Cerebellar cortex (tissue), 1 donor: ENCODE data around the gene DLG2.
A peak's percentile ranks its signal among the peaks of the same experiment; 100 is the strongest.
"Not testable (repeated sequence)": the region's sequence is repeated elsewhere in the genome, so short reads cannot be mapped to it uniquely, and the experiment has no call there.

Experiments
- DNase-seq: peaks from one replicate; pipeline ENCODE4 v3.0.0-alpha.2; 2015; ENCODE audit warnings: low spot score

The DLG2 gene

DNA sequence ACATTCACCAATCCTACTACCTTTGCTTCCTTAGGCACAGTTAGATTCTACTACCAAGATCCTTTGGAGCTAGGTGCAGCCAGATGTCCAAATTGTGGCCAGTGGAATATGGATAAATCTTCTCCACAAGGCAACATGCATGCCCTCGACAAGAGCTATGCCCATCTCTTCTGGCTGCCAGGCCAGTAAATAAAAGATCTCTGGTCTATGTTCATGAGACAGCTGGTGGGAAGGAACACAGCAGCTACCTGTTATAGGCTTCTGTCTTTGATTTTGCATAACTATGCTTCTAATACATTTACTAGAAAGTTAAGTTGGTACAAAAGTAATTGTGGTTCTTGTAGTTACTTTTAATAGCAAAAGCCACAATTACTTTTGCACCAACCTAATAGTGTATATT is 182.7 kb downstream of the DLG2 start:
- DNase-seq, result no peak

GRCh38 chr11:85440273-85440672 is 186.9 kb downstream of the DLG2 start:
- DNase-seq, result no peak

DNA sequence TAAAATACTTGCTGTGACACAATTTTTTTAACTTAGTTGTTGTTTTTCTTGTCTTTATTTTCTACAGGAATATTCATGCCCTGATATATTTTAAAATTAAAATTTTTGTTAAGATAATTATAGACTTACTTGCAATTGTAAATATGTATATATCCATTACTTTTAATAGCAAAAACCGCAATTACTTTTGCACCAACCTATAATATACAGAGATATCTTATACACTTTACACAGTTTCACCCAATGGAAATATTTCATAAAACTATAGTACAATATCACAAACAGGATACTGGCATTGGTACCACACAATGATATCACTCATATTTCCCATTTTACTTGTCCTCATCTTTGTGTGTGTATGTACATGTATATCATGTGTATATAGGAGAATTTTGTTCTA is 188.8 kb downstream of the DLG2 start:
- DNase-seq, result no peak

DNA sequence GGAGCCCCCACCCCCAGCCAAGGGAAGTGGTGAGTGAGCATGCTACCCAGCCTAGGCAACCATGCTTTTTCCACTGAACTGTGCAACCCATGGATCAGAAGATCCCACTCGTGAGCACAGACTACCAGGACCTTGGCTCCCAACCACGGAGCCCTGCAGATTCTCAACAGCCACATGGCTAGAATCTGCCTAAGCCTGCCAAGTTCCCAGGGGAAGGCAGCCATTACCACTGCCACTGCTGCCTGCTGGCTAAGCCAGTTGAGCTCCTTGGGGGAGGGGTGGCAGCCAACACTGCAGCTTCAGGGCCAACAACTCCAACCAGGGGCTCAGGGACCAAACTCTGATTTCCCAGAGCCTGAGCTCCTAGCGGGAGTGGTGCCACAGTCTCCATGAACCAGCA is 195.8 kb downstream of the DLG2 start:
- no peak for DNase-seq

- no peak for DNase-seq
Observed at GRCh38 chr11:85423794-85424193, 203.3 kb downstream of the DLG2 start.

DNA sequence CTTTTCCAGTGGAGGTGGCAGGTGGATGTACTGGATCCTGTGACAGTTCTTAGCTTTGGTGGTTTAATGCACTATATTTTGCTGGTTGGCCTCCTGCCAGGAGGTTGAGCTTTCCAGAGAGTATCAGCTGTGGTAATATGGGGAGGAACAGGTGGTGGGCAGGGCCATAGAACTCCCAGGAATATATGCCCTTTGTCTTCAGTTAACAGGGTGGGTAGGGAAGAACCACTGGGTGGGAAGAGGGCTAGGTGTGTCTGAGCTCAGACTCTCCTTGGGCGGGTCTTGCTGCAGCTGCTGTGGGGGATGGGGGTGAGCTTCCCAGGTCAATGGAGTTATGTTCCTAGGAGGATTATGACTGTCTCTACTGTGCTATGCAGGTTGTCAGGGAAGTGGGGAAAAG is 203.8 kb downstream of the DLG2 start:
- DNase-seq, result no peak

DNA sequence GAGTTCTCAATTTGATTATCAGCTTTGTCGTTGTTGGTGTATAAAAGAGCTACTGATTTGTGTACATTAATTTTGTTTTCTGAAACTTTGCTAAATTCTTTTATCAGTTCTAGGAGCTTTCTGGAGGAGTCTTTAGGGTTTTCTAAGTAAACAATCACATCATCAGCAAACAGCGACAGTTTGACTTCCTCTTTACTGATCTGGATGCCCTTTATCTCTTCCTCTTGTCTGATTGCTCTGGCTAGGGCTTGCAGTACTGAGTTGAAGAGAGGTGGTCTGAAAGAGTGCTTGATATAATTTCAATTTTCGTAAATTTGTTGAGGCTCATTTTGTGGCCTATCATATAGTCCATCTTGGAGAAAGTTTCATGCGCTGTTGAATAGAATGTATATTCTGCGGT is 213.0 kb downstream of the DLG2 start:
- no peak for DNase-seq

DNA sequence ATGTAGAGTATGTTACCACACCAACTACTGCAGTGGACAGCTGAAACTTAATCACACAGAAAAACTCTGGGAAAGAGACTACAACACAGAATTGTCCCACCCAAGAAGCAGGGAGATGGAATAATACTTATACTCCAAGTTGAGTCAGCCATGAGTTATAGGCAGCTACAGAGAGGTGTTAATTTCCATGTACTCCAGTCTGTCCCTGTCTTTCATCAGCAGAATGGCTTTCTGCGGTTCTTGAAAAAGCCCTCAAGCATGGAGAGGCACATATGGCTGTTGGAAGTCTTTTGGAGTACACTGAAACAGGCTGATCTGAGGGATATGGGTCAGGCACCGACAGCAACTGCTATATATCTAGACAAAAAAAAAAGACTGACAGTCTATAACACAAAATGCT is 219.5 kb downstream of the DLG2 start:
- no peak for DNase-seq

DNA sequence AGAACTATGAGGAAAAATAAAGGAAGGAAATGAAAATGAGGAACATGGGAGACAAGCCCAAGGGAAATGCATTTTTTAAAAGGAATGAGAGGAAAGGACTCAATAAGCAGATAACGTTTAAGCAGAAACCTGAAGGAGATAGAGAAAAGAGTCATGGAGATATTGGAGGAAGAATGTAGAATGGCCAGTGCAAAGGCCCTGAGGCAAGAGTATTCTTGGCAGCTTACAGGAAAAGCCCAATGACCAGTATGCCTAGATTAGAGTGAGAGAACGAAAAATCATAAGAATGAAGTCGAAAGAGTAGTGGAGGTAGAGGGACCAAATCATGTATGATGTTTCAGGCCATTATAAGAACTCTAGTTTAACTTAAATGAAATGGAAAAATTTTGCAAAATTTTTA is 220.3 kb downstream of the DLG2 start:
- no peak for DNase-seq

DNA sequence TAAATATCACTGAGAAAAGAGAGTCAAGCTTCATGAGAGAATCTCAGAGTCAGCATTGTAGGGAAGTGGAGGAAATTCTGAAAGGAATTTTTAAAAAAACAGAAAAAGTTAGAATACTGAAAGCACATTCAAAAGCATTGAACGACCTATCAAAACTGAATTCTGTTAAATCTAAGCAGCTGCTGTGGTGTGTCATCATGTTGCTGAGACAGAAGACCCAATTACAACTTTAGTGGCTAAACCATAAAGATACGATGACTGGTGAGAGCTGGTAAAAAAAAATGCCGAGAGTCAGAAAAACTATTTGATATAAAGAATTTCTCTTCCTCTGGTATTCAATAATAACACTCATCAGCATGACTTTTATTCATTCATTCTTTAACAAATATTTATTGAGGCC is 220.8 kb downstream of the DLG2 start:
- no peak for DNase-seq

DNA sequence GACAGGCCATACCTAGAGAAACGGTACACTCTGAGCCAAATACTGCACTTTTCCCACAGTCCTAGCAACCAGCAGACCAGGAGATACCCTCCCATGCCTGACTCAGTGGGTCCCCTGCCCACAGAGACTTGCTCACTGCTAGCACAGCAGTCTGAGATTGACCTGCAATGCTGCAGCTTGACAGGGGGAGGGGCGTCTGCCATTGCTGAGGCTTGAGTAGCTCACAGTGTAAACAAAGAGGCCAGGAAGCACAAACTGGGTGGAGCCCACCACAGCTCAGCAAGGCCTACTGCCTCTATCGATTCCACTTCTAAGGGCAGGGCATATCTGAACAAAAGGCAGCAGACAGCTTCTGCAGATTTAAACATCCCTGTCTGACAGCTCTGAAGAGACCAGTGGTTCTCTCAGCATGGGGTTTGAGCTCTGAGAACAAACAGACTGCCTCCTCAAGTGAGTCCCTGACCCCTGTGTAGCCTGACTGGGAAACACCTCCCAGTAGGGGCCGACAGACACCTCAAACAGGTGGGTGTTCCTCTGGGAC is 231.6 kb downstream of the DLG2 start:
- not testable (repeated sequence) for DNase-seq

GRCh38 chr11:85394283-85394682 is 232.9 kb downstream of the DLG2 start:
- DNase-seq, result peak; percentile 53

DNA sequence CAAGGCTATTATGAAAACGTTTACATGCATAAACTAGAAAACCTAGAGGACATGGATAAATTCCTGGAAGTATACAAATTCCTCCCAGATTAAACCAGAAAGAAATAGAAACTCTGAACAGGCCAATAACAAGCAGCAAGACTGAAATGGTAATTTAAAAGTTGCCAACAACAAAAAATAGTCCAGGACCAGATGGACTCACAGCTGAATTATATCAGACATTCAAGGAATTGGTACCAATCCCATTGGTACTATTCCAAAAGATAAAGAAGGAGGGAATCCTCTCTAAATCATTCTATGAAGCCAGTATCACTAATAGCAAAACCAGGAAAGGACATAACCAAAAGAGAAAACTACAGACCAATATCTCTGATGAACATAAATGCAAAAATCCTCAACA is 236.0 kb downstream of the DLG2 start:
- DNase-seq, result peak; percentile 38

DNA sequence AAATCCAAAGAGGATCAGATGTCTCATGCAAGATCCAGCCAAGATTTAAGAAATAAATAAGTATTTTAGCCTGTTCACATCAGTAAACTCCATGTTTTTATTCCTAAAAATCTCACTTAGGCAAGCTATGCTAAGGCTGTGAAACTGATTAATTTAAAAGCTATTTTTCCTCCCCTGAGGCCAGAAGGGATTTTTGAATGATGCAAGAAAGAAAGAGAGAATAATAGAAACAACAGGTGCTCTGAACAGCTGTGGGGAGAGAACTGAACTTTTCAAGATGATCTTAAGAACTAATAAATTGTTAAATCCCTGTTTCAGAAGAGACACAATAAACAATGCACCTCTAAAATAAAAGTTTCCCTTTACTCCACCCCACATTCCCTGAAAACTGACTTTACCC is 241.6 kb downstream of the DLG2 start:
- DNase-seq, result no peak

DNA sequence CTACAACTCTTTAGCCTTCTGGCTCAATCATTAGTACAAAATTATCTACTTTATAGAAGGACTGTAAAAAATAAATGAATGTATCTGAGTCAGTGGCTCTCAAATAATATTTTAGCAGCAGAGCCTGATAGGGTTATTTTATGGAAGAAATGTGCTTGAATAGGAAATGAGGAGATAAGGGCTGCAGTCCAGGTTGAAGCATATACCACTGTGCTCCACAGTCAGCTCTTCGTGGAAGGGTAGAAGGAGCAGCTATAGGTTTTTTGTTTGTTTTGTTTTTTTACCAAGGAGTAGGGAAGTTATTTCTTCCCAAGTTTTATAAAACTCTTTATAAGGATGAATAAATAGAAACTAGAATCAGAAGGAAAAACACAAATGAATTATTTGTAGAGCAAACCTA is 242.0 kb downstream of the DLG2 start:
- DNase-seq, result no peak

DNA sequence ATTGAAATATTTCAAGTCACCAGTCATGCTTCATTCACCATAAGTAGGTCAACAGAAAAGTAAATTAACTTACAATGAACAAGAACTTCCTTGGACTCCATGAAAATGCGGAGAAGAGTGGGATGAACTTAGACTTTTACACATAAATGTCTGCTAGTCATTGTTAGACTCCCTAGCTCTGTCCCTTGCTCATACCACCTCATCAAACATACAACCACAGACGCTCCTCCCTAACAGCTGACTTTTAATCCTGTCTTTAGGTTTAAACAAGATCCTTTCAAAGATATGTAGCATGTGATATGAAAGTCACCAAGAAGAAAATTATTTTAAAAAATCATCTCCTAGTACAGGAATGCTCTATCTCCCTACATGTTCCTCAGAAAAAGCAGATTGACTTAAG is 248.1 kb downstream of the DLG2 start:
- DNase-seq, result no peak

- no peak for DNase-seq
Observed at GRCh38 chr11:85377901-85378300, 249.2 kb downstream of the DLG2 start.

- no peak for DNase-seq
Observed at GRCh38 chr11:85359859-85360258, 267.3 kb downstream of the DLG2 start.

DNA sequence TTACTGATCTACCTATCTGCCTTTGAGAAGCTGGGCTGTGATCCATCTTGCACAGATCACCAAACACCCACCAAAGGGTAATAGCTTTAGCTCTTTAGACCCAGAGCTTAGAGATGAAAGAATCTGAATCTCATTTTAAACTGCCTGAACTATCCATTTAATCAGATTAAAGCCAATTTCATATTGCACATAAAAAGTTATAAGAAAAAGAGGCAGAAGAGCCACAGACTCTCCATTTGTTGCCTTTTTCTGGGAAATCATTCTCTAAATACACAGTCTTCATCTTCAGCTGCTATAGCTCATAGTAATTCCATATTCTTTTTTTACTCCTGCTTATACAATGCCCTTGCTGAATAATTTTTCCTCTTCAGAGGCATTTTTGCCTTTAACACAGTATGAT is 271.2 kb downstream of the DLG2 start:
- no peak for DNase-seq

- not testable (repeated sequence) for DNase-seq
Observed at GRCh38 chr11:85349539-85349938, 277.6 kb downstream of the DLG2 start.

DNA sequence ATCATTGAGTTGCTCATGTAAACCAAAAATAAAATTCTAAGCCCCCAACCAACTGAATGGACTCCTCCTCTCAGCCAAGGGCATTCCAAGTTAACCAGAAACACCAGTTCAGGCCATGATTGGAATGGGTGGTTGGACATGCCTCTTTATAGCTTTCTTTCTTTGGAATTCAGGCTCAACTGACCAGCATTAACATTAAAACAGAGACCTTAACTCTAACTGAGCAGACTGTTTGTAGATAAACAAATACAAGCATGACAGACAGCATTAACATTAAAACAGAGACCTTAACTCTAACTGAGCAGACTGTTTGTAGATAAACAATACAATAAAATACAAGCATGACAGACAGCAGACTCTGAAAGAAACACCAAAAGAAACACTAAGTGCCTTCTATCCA is 278.2 kb downstream of the DLG2 start:
- no peak for DNase-seq

GRCh38 chr11:85347291-85347690 is 279.9 kb downstream of the DLG2 start:
- DNase-seq, result no peak

- DNase-seq, result no peak
Observed at GRCh38 chr11:85346484-85346883, 280.7 kb downstream of the DLG2 start.

DNA sequence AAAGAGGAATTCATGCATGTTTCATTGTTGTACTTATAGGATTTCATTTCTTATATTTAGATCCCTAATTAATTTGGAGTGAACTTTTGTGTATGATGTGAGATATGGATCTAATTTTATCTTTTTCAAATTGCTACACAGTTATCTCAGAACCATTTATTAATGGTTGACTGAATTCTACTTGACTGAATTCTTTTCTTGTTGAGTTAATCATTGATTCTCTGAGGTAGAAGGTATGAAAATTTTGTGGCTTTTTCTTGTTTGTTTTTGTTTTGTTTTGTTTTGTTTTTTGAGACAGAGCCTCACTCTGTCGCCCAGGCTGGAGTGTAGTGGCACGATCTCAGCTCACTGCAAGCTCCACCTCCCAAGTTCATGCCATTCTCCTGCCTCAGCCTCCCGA is 286.3 kb downstream of the DLG2 start:
- DNase-seq, result not testable (repeated sequence)

- no peak for DNase-seq
Observed at GRCh38 chr11:85318573-85318972, 308.6 kb downstream of the DLG2 start.
